CD14-positive monocyte (primary cell): ENCODE measurements around the gene ATP5F1D. TPM values are rescaled to one million over a fixed set of nuclear protein-coding genes. Genes with fewer than 3 reads are reported as not detected.

Experiments used
- DNase-seq, 3 donors: peaks; one replicate each; pipeline ENCODE4 v3.0.0-alpha.2; 2011 to 2022
- H2AFZ ChIP-seq: 2 replicates; pipeline ENCODE4 v1.6.0; 2012; ENCODE audit warnings: mild to moderate bottlenecking, low read depth, low read length, inconsistent platforms; ENCODE audit not compliant: insufficient read depth, poor library complexity, severe bottlenecking
- H3K27ac ChIP-seq, 2 donors: 1 replicate in 1 of 2; 2 replicates in 1 of 2; pipeline ENCODE4 v1.5.1; 2012 to 2013; ENCODE audit warnings: low read length in 2 of 2, control low read depth in 1 of 2, inconsistent platforms in 1 of 2, low read depth in 1 of 2, mild to moderate bottlenecking in 1 of 2
- H3K27me3 ChIP-seq, 2 donors: one replicate each; pipeline versions ENCODE4 v1.6.0 to v1.6.1; 2011 to 2013; ENCODE audit warnings: low read length in 2 of 2; ENCODE audit not compliant: control insufficient read depth in 2 of 2, insufficient read depth in 2 of 2
- H3K36me3 ChIP-seq, 2 donors: replicated peaks in 1 of 2; 1 replicate in 1 of 2; 2 replicates in 1 of 2; pipeline versions ENCODE4 v1.5.1 to v1.6.1; 2012 to 2013; ENCODE audit warnings: low read length in 2 of 2, control low read depth in 1 of 2, inconsistent platforms in 1 of 2, mild to moderate bottlenecking in 1 of 2; ENCODE audit not compliant: insufficient read depth in 2 of 2, control insufficient read depth in 1 of 2
- H3K4me1 ChIP-seq, 2 donors: 1 replicate in 1 of 2; 2 replicates in 1 of 2; pipeline versions ENCODE4 v1.5.1 to v1.6.1; 2012 to 2013; ENCODE audit warnings: low read length in 2 of 2, control low read depth in 1 of 2, inconsistent platforms in 1 of 2, mild to moderate bottlenecking in 1 of 2, moderate library complexity in 1 of 2; ENCODE audit not compliant: insufficient read depth in 2 of 2, control insufficient read depth in 1 of 2
- H3K4me2 ChIP-seq: replicated peaks from 2 replicates; pipeline ENCODE3; 2012; ENCODE audit warnings: low read length, moderate library complexity, mild to moderate bottlenecking; ENCODE audit not compliant: poor library complexity, severe bottlenecking; ENCODE audit errors: extremely low read depth
- H3K4me3 ChIP-seq, 3 experiments: fragments of 200-600 bp in 1 of 3; sonication (generic) in 1 of 3; replicated peaks in 1 of 3; 1 replicate in 2 of 3; 2 replicates in 1 of 3; pipeline ENCODE4 v1.5.1; 2011 to 2013; ENCODE audit warnings: low read length in 3 of 3, mild to moderate bottlenecking in 3 of 3, control low read depth in 2 of 3, low read depth in 2 of 3, inconsistent platforms in 1 of 3, moderate library complexity in 1 of 3
- H3K79me2 ChIP-seq: 2 replicates; pipeline ENCODE4 v1.6.0; 2012; ENCODE audit warnings: mild to moderate bottlenecking, control low read depth, inconsistent platforms, low read length, moderate library complexity; ENCODE audit not compliant: insufficient read depth
- H3K9ac ChIP-seq: 2 replicates; pipeline ENCODE4 v1.6.0; 2017; ENCODE audit warnings: low read length, mild to moderate bottlenecking; ENCODE audit not compliant: insufficient read depth, poor library complexity, severe bottlenecking
- H3K9me3 ChIP-seq, 2 donors: replicated peaks in 1 of 2; 1 replicate in 1 of 2; 2 replicates in 1 of 2; pipeline versions ENCODE4 v1.5.1 to v1.6.1; 2012 to 2013; ENCODE audit warnings: low read length in 2 of 2, control low read depth in 1 of 2; ENCODE audit not compliant: control insufficient read depth in 1 of 2, insufficient read depth in 1 of 2
- H4K20me1 ChIP-seq: 2 replicates; pipeline ENCODE4 v1.6.0; 2012; ENCODE audit warnings: mild to moderate bottlenecking, low read length, control low read depth, moderate library complexity; ENCODE audit not compliant: insufficient read depth
- H3K27ac Mint-ChIP-seq, 7 donors: one replicate each; pipeline ENCODE4 v1.8.0; 2020; ENCODE audit warnings: mild to moderate bottlenecking in 7 of 7, mixed read lengths in 7 of 7, moderate library complexity in 6 of 7, inconsistent platforms in 2 of 7
- H3K27me3 Mint-ChIP-seq, 3 donors: one replicate each; pipeline ENCODE4 v1.8.0; 2021 to 2022; ENCODE audit warnings: low read depth in 3 of 3, mild to moderate bottlenecking in 3 of 3, mixed read lengths in 3 of 3, moderate library complexity in 3 of 3, inconsistent platforms in 1 of 3
- H3K36me3 Mint-ChIP-seq, 2 donors: one replicate each; pipeline ENCODE4 v1.8.0; 2020; ENCODE audit warnings: mixed read lengths in 2 of 2, inconsistent platforms in 1 of 2, mild to moderate bottlenecking in 1 of 2
- H3K4me1 Mint-ChIP-seq: one replicate; pipeline ENCODE4 v1.8.0; 2020; ENCODE audit warnings: mild to moderate bottlenecking, mixed read lengths
- H3K4me3 Mint-ChIP-seq, 2 donors: one replicate each; pipeline ENCODE4 v1.8.0; 2020; ENCODE audit warnings: mild to moderate bottlenecking in 2 of 2, mixed read lengths in 2 of 2, moderate library complexity in 1 of 2
- H3K9me3 Mint-ChIP-seq, 7 donors: one replicate each; pipeline ENCODE4 v1.8.0; 2020 to 2022; ENCODE audit warnings: mixed read lengths in 7 of 7, mild to moderate bottlenecking in 6 of 7, moderate library complexity in 6 of 7, inconsistent platforms in 2 of 7
- WGBS: methylation state at CpG from one replicate; pipeline ENCODE4 v1.1.5; 2013; ENCODE audit warnings: missing lambda C conversion rate; ENCODE audit not compliant: insufficient coverage; 5-methylcytosine and 5-hydroxymethylcytosine counted together
- intact Hi-C, 2 donors: fragments of 100-400 bp; cut with micrococcal nuclease; formaldehyde crosslinking; loops; one replicate each; pipeline versions ENCODE4 v1.15.0 to v1.15.1; 2023
- polyA plus RNA-seq, 3 donors: library from polyadenylated mRNA; depleted of rRNA in 1 of 3; unstranded in 2 of 3; stranded (reverse) in 1 of 3; fragments of 300-500 nt in 2 of 3; fragments of >200 nt in 1 of 3; fragmentation: Illumina TruSeq in 2 of 3; gene quantifications; 1 replicate in 2 of 3; 2 replicates in 1 of 3; pipeline ENCODE4 v1.2.3, GENCODE V29; 2012 to 2021
- TF ChIP-seq, protein P1 (sequence below): fragments of 200-600 bp; IDR thresholded peaks from one replicate; pipeline ENCODE4 v1.8.0; 2022; ENCODE audit warnings: antibody characterized with exemption, mild to moderate bottlenecking

Gene ATP5F1D
- polyA plus RNA-seq, 3 donors = 122 to 160 (median 143) TPM

DNA sequence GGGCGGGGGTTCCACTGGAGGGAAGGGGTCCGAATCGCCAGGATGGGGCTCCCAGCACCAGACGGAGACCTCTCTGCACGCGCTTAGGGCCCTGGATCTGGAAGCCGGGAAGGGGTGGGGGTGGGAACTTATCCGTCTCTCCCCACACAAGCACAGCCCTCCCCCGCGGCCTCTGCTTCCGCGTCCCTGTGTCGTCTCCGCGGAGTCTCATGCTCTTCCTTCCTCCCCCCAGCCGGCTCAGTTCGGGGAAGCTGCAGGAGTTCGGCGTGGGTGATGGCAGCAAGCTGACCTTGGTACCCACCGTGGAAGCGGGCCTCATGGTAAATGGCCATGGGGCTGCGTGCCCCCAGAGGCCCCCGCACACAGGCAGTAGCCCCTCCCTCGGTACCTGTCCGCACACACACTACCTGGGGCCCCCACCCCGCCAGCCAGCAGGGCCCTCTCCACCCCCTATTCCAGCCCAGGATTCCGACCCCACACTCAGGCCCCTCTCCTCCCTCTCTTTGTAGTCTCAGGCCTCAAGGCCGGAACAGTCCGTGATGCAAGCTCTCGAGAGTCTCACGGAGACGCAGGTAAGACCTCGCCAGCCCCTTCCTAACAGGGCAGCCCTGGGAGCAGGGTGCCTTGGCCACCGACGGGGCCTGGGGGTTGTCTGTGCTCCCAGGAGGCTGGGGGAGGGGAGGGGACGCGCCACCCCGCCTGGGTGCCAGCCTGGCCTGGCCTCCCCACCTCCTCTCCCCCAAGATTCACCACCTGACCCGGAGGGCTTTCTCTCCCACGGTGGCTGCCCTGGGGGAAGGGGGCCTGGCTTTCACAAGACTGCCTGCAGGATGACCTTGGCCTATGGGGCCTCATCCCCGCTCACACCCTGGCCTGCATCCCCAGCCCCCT lies 10.0 kb downstream of the ATP5F1D start:
- Histone ChIP-seq H3K79me2 (peaks cover 61% of the 10 kb centered on the region), H2AFZ (no peak overlapping the region), H3K9ac (peak overlapping the region; percentile 93), H3K4me2 (peak overlapping the region; percentile 96), H3K27ac (peak overlapping the region; percentile 92 to 94), H4K20me1 (peaks cover 66% of the 10 kb centered on the region), H3K4me3 (peak overlapping the region; percentile 77 to 99 (median 89)), H3K9me3 (no peaks in the 10 kb centered on the region), H3K4me1 (peaks cover 41 to 46% of the 10 kb centered on the region in 2 donors), H3K27me3 (no peaks in the 10 kb centered on the region), H3K36me3 (peaks cover 34 to 43% of the 10 kb centered on the region in 2 donors)
- peak; percentile 56 to 71 (median 70) for DNase-seq
- Mint-ChIP-seq H3K9me3 (peaks cover 0 to 2% (median 0%) of the 10 kb centered on the region in 7 donors), H3K27ac (peak overlapping the region; percentile 93 to 98 (median 96)), H3K4me1 (peaks cover 27% of the 10 kb centered on the region), H3K4me3 (peak overlapping the region; percentile 95 to 97), H3K36me3 (peaks cover 29 to 38% of the 10 kb centered on the region in 2 donors), H3K27me3 (peaks cover 0 to 4% (median 0%) of the 10 kb centered on the region in 3 donors)
- intact Hi-C loops = loop anchor here in 1 of 2 donors (1.0 kb wide), 1 partner anchor 9 kb away; no protein-coding TSS in a partner anchor
- 0% methylated on average over 19 of the region's 41 CpGs for WGBS
- TF ChIP-seq, protein P1, sequence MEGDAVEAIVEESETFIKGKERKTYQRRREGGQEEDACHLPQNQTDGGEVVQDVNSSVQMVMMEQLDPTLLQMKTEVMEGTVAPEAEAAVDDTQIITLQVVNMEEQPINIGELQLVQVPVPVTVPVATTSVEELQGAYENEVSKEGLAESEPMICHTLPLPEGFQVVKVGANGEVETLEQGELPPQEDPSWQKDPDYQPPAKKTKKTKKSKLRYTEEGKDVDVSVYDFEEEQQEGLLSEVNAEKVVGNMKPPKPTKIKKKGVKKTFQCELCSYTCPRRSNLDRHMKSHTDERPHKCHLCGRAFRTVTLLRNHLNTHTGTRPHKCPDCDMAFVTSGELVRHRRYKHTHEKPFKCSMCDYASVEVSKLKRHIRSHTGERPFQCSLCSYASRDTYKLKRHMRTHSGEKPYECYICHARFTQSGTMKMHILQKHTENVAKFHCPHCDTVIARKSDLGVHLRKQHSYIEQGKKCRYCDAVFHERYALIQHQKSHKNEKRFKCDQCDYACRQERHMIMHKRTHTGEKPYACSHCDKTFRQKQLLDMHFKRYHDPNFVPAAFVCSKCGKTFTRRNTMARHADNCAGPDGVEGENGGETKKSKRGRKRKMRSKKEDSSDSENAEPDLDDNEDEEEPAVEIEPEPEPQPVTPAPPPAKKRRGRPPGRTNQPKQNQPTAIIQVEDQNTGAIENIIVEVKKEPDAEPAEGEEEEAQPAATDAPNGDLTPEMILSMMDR = no peak

DNA sequence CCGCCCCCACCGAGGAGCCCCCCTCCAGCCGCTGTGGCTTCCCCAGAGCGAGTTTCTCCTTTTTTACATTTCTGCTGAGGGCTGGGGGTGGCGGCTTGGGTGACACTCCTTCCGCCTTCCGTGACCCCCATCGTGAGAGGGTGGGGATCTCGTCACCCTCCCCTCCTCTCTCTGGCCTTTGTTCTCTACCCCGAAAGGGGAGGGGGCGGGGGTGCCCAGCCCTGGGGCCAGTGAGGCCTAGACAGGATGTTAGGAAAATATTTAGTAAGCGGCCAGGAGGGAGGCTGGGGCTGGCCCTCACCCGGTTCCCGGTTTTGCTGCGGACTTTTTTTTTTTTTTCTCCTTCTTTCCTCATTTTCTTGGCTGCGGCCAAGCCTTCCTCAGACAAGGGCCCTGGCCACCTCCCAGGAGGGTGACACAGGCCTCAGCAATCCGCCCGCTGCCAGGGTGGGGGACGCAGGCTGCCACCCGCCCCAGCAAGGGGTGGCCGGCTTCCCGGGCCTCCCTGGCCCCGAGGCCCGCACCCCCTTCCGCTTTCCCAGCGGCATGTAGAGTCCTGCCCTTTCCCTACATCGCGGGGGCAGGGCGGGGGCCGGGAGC lies 10.8 kb downstream of the ATP5F1D start:
- DNase-seq = peak; percentile 96 to 98 (median 96)
- intact Hi-C loops = loop anchor here in 1 of 2 donors (1.0 kb wide), 1 partner anchor 8 kb away; no protein-coding TSS in a partner anchor
- Histone ChIP-seq H3K27ac (peak overlapping the region; percentile 92 to 94), H3K4me1 (peaks cover 43 to 50% of the 10 kb centered on the region in 2 donors), H3K9me3 (no peaks in the 10 kb centered on the region), H3K27me3 (no peaks in the 10 kb centered on the region), H3K4me2 (peak overlapping the region; percentile 96), H3K4me3 (peak overlapping the region; percentile 77 to 99 (median 89)), H3K9ac (peak overlapping the region; percentile 93), H3K36me3 (peaks cover 40 to 50% of the 10 kb centered on the region in 2 donors), H2AFZ (no peak overlapping the region), H4K20me1 (peaks cover 73% of the 10 kb centered on the region), H3K79me2 (peaks cover 69% of the 10 kb centered on the region)
- WGBS = 1% methylated on average over 15 of the region's 30 CpGs
- Mint-ChIP-seq H3K27ac (peak overlapping the region; percentile 93 to 98 (median 96)), H3K36me3 (peaks cover 32 to 42% of the 10 kb centered on the region in 2 donors), H3K9me3 (peaks cover 0 to 2% (median 0%) of the 10 kb centered on the region in 7 donors), H3K4me3 (peak overlapping the region; percentile 95 to 97), H3K4me1 (peaks cover 27% of the 10 kb centered on the region), H3K27me3 (peaks cover 0 to 4% (median 0%) of the 10 kb centered on the region in 3 donors)
- TF ChIP-seq, protein P1 = no peak
